GM12878 (cell line): ENCODE results near the gene SETD5. TPM values are rescaled to one million over a fixed set of nuclear protein-coding genes. Genes with fewer than 3 reads are reported as not detected.
A peak's percentile ranks its signal among the peaks of the same experiment; 100 is the strongest.

Source experiments
- ATAC-seq: fragments of 200-7000 bp; cut with Tn5 transposase; 3 replicates; pipeline ENCODE4 v1.9.1; 2020; ENCODE audit warnings: mild to moderate bottlenecking, moderate library complexity
- BruUV-seq: library from RNA; stranded (reverse); fragments of 400-500 nt; replicated peaks from 2 replicates; lab custom pipeline; 2021; lab: Mats Ljungman, UMichigan
- CTCF ChIA-PET: fragments of 300-600 bp; sonication (Branson Sonifier 250); formaldehyde crosslinking; extraction: SDS; loops from one replicate; lab custom pipeline; 2021; ENCODE audit warnings: inconsistent platforms; lab: Yijun Ruan, JAX
- POLR2A ChIA-PET: fragments of 350-600 bp; formaldehyde crosslinking; extraction: SDS; loops from one replicate; lab custom pipeline; 2021; ENCODE audit warnings: inconsistent platforms; lab: Charles Lee
- RAD21 ChIA-PET: fragments of 300-600 bp; sonication (Branson Sonifier 250); formaldehyde crosslinking; loops from one replicate; lab custom pipeline; 2023; ENCODE audit warnings: antibody characterized with exemption; ENCODE audit not compliant: unreplicated experiment; lab: Charles Lee
- SMC1A ChIA-PET: fragments of 300-600 bp; sonication (Branson Sonifier 250); formaldehyde crosslinking; loops from one replicate; lab custom pipeline; 2023; ENCODE audit not compliant: unreplicated experiment, uncharacterized antibody; lab: Charles Lee
- DNase-seq: peaks from one replicate; pipeline ENCODE4 v3.0.0-alpha.2; 2011; ENCODE audit warnings: low read depth, low spot score
- FAIRE-seq: peaks from 3 replicates; lab custom pipeline; 2011; peaks lifted over from hg19 to GRCh38; lab: Jason Lieb, UNC
- H2AFZ ChIP-seq: 2 replicates; pipeline ENCODE4 v1.6.0; 2011; ENCODE audit warnings: low read depth, low read length, control low read depth; ENCODE audit not compliant: control insufficient read depth
- H3K27ac ChIP-seq: 2 replicates; pipeline ENCODE4 v1.5.1; 2011; ENCODE audit warnings: control low read depth; ENCODE audit not compliant: control insufficient read depth, insufficient read depth
- H3K27me3 ChIP-seq, 2 experiments: replicated peaks in 1 of 2; 2 replicates each; pipeline versions ENCODE4 v1.6.0 to v1.6.1; 2011; ENCODE audit warnings: low read length in 1 of 2; ENCODE audit not compliant: control insufficient read depth in 2 of 2, insufficient read depth in 2 of 2
- H3K36me3 ChIP-seq, 2 experiments: 2 replicates each; pipeline ENCODE4 v1.5.1; 2011; ENCODE audit warnings: low read length in 1 of 2; ENCODE audit not compliant: control insufficient read depth in 2 of 2, insufficient read depth in 2 of 2
- H3K4me1 ChIP-seq: 2 replicates; pipeline ENCODE4 v1.6.1; 2011; ENCODE audit warnings: mild to moderate bottlenecking, low read length, moderate library complexity, mixed read lengths; ENCODE audit not compliant: control insufficient read depth, insufficient read depth
- H3K4me2 ChIP-seq: 2 replicates; pipeline ENCODE4 v1.6.0; 2011; ENCODE audit warnings: control low read depth; ENCODE audit not compliant: control insufficient read depth, insufficient read depth
- H3K4me3 ChIP-seq: fragments of 200-600 bp; sonication (generic); 2 replicates; pipeline ENCODE4 v1.5.1; 2016
- H3K79me2 ChIP-seq: 2 replicates; pipeline ENCODE4 v1.6.0; 2011; ENCODE audit warnings: low read length; ENCODE audit not compliant: control insufficient read depth, insufficient read depth
- H3K9ac ChIP-seq: 2 replicates; pipeline ENCODE4 v1.8.0; 2011; ENCODE audit warnings: low read length, control low read depth, mixed read lengths; ENCODE audit not compliant: control insufficient read depth, insufficient read depth
- H3K9me3 ChIP-seq: replicated peaks from 3 replicates; pipeline ENCODE4 v1.5.1; 2011; ENCODE audit warnings: mild to moderate bottlenecking, low read length; ENCODE audit not compliant: control insufficient read depth, insufficient read depth
- H4K20me1 ChIP-seq: 2 replicates; pipeline ENCODE4 v1.6.0; 2011; ENCODE audit not compliant: control insufficient read depth, insufficient read depth
- CBX3 ChIP-seq: fragments of 200-600 bp; sonication (generic); IDR thresholded peaks from 2 replicates; pipeline ENCODE4 v1.6.1; 2016; ENCODE audit warnings: low read depth, borderline replicate concordance
- POLR2A ChIP-seq: IDR thresholded peaks from 2 replicates; pipeline ENCODE4 v1.6.1; 2011; ENCODE audit warnings: low read depth, mild to moderate bottlenecking, low read length
- POU2F2 ChIP-seq: IDR thresholded peaks from 3 replicates; pipeline ENCODE4 v1.6.1; 2011; ENCODE audit warnings: low read depth, mild to moderate bottlenecking, low read length, borderline replicate concordance
- WGBS: methylation state at CpG from one replicate; pipeline ENCODE4 v1.1.6; 2016; ENCODE audit warnings: low lambda C conversion rate; ENCODE audit not compliant: insufficient replicate concordance, insufficient coverage; ENCODE audit errors: missing lambda C conversion rate; 5-methylcytosine and 5-hydroxymethylcytosine counted together
- in situ Hi-C: fragments of 300-500 bp; cut with MboI; formaldehyde crosslinking; loops from 9 replicates; pipeline ENCODE4 v1.14.3; 2018; ENCODE audit warnings: mixed read lengths
- intact Hi-C: fragments of 100-400 bp; cut with micrococcal nuclease; formaldehyde crosslinking; loops from one replicate; pipeline ENCODE4 v1.14.2; 2022; ENCODE audit not compliant: unreplicated experiment
- polyA plus RNA-seq, 11 experiments: library from polyadenylated mRNA; depleted of rRNA in 4 of 11; unstranded in 6 of 11; stranded (reverse) in 5 of 11; fragments of >200 nt; fragmentation: Nextera tagmentation in 4 of 11; fragmentation: Illumina TruSeq in 1 of 11; extraction: Ambion mirVana in 4 of 11; extraction: Trizol in 1 of 11; gene quantifications; 1 replicate in 1 of 11; 2 replicates in 10 of 11; pipeline versions ENCODE4 v1.2.1 to v1.2.3, GENCODE V29; 2011 to 2016; ENCODE audit warnings: inconsistent platforms in 2 of 11, missing spikeins in 2 of 11, low read depth in 1 of 11
- total RNA-seq, 4 experiments: library from RNA; depleted of rRNA in 3 of 4; stranded (reverse); fragments of >200 nt in 3 of 4; fragmentation: Illumina TruSeq in 1 of 4; extraction: Trizol in 1 of 4; gene quantifications; 2 replicates each; pipeline versions ENCODE4 v1.2.1 to v1.2.3, GENCODE V29; 2013 to 2021
- TF ChIP-seq, protein P1 (sequence below): fragments of 450-650 bp; IDR thresholded peaks from 2 replicates; pipeline ENCODE4 v1.6.1; 2017; ENCODE audit warnings: low read depth, mild to moderate bottlenecking, moderate library complexity

Gene SETD5
- total and polyA plus RNA-seq, 10 of the 15 experiments (the other 5 are each of a cell fraction or from before 2014, with no cell fraction given) = 8.2 to 94.0 (median 55.4) TPM

- in situ Hi-C loops = no loop called here
- no peak overlapping the region for H3K4me3 ChIP-seq
- no peak for DNase-seq
- H3K9me3 ChIP-seq = no peaks in the 10 kb centered on the region
- WGBS = 92% methylated on average over 13 of the region's 13 CpGs
- H3K36me3 ChIP-seq = peaks cover 6 to 36% of the 10 kb centered on the region in 2 experiments
- no peak overlapping the region for H3K9ac ChIP-seq
- TF ChIP-seq POLR2A (peak; percentile 55), POU2F2 (no peak), CBX3 (no peak)
- TF ChIP-seq, protein P1, sequence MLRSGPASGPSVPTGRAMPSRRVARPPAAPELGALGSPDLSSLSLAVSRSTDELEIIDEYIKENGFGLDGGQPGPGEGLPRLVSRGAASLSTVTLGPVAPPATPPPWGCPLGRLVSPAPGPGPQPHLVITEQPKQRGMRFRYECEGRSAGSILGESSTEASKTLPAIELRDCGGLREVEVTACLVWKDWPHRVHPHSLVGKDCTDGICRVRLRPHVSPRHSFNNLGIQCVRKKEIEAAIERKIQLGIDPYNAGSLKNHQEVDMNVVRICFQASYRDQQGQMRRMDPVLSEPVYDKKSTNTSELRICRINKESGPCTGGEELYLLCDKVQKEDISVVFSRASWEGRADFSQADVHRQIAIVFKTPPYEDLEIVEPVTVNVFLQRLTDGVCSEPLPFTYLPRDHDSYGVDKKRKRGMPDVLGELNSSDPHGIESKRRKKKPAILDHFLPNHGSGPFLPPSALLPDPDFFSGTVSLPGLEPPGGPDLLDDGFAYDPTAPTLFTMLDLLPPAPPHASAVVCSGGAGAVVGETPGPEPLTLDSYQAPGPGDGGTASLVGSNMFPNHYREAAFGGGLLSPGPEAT = no peak
- TF ChIP-seq, all 136 proteins: peak for 1
- CTCF ChIA-PET = interaction anchor here (1.6 to 1.9 kb wide), 3 partner anchors 12 to 22 kb away, joined by 3 to 4 read pairs (median 4); partner anchors contain the start of gene THUMPD3
- Histone ChIP-seq H3K4me2 (no peak overlapping the region), H3K4me1 (no peaks in the 10 kb centered on the region), H4K20me1 (no peaks in the 10 kb centered on the region; the same call in 1 of the 2 replicates), H3K79me2 (peaks cover 6% of the 10 kb centered on the region), H3K27me3 (no peaks in the 10 kb centered on the region), H2AFZ (no peak overlapping the region), H3K27ac (no peak overlapping the region)
- BruUV-seq = no TSS peak
- intact Hi-C loops = no loop called here
- no peak for ATAC-seq
- SMC1A ChIA-PET = interaction anchor here (0.9 to 2.3 kb wide), 5 partner anchors 10 to 22 kb away, joined by 3 to 13 read pairs (median 4); no protein-coding TSS in a partner anchor
- FAIRE-seq = no peak
- RAD21 ChIA-PET = interaction anchor here (1.5 kb wide), 1 partner anchor 37 kb away, joined by 5 read pairs; no protein-coding TSS in a partner anchor
- POLR2A ChIA-PET = interaction anchor here (0.7 kb wide), 1 partner anchor 13 kb away, joined by 3 read pairs; no protein-coding TSS in a partner anchor
Measured at GRCh38 chr3:9384141-9384828, 13.1 kb upstream of the SETD5 start.
